NOMO-1 (cell line): ENCODE measurements around the gene MPND.

ENCODE experiments used
- DNase-seq, 2 experiments: peaks; one replicate each; lab custom pipeline; 2025; ENCODE audit not compliant: unreplicated experiment in 2 of 2; lab: John Stamatoyannopoulos, UW

Gene MPND

GRCh38 chr19:4393947-4394590 lies 50.7 kb downstream of the MPND start:
- no peak for DNase-seq

- DNase-seq: no peak
Observed at GRCh38 chr19:4396949-4397783, 53.8 kb downstream of the MPND start.

GRCh38 chr19:4399812-4400134 lies 56.4 kb downstream of the MPND start:
- peak; percentile 20 to 38 for DNase-seq

DNA sequence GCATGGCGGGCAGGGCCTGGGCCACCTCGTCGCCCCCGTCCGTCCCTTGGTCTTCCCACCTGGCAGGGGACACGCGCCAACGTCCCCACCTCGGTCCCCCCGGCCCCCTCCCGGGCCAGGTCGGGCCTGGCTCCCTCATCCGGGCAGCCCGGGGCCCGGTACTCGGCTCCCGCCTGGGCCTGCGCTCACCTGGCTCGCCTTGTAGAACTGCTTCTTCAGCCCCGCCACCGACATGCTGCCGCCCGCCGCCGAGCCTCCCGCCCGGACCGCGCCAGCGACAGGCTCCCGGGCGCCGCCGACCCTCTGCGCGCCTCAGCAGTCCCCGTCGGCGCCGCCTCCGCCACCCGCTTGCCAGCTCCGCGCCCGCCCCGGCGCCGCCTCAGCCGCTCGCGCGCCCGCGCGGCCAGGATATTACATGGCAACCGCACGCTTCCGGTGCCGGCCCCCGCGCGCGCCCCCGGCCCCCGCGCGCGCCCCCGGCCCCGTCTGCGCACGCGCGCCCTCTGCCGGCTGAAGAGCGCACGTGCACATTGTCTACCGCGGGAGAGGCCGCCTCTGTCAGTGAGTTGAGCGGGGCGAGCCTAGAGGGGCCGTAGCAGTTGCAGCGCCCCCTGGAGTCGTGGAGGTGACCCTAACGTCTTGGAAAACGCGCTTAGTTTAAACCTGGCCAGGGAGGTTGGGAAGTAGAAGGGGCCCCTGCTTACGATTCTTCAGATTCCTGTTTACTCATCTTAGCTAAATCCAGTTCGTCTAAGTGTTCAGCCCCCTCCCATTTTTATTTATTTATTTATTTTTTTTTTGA lies 57.0 kb downstream of the MPND start, which contains the start of gene SH3GL1:
Gene SH3GL1, minus strand, starts transcription at position 413 of the 802 bp plus-strand sequence. Its CDS starts 179 bp downstream, at position 234.
- peak; percentile 86 to 92 for DNase-seq

GRCh38 chr19:4401769-4402170 lies 58.4 kb downstream of the MPND start:
- no peak for DNase-seq

DNA sequence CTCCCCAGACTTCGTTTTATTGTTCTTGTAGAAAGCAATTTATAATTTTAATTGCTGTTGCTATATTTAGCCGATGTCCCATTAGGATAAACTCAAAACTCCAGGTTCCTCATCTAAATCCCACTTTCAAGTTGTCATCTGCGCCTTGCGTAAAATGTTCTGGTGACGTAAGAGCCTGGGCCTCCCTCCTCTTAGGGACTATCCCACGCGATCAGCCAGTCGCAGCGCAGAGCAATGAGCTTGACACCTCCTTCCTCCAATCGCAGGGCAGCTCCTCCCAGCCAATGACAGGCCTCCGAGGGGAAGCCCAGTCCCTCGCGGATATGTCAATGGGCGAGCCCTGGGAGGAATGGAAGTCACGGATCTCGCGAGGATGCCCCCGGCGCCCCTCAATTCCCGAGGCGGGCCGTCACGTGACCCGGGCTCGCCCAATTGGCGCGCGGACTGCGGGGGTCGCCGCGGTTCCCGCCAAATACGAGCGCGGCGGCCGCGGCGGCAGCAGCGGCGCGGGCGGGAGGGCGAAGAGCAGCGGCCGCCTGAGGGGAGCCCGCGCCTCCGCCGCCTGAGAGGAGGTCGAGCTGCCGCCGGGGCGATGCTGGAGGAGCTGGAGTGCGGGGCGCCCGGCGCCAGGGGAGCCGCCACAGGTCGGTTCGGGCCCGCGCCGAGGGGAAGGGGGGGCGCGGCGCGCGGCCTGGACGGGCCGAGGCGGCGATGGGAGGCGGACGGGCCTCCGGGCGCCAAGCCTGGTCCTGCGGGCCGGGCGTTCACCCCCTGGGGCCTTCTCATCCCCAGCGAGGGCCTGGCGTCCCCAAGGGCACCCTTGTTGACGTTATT lies 59.0 kb downstream of the MPND start, which contains the start of gene CHAF1A:
Gene CHAF1A, plus strand, starts transcription at position 470 of the 834 bp plus-strand sequence. Its CDS starts 123 bp downstream, at position 593.
- DNase-seq: peak; percentile 99

GRCh38 chr19:4403005-4403761 lies 59.8 kb downstream of the MPND start:
- peak; percentile 7 to 20 for DNase-seq

DNA sequence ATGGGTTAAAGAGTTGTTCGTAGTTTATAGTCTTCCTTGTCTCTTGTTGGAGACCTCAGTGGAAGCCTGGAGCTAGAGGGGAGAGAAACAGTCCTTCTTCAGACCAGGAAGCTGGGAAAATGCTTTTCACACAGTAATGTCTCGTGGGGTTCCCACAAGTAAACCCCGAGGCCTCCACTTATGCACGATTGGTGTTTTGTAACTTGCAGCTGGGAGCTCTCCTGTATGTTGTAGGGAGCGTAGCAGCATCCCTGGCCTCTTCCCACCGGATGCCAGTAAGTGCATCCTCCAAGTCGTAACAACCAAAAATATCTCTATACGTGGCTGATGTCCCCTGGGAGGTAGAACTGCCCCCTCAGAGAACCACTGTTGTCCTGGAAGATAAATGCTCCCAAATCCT lies 62.6 kb downstream of the MPND start:
- no peak for DNase-seq

DNA sequence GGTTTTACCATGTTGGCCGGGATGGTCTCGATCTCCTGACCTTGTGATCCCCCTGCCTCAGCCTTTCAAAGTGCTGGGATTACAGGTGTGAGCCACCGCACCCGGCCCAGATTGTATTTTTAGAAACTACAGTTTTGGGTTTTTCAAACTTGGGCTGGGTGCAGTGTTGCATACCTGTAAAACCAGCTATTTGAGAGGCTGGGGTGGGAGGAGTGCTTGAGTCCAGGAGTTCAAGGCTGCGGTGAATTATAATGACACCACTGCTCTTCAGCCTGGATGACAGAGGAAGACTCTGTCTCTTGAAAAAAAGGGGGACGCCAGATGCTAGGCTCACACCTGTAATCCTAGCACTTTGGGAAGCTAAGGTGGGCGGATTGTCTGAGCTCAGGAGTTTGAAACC lies 63.3 kb downstream of the MPND start:
- no peak for DNase-seq

DNA sequence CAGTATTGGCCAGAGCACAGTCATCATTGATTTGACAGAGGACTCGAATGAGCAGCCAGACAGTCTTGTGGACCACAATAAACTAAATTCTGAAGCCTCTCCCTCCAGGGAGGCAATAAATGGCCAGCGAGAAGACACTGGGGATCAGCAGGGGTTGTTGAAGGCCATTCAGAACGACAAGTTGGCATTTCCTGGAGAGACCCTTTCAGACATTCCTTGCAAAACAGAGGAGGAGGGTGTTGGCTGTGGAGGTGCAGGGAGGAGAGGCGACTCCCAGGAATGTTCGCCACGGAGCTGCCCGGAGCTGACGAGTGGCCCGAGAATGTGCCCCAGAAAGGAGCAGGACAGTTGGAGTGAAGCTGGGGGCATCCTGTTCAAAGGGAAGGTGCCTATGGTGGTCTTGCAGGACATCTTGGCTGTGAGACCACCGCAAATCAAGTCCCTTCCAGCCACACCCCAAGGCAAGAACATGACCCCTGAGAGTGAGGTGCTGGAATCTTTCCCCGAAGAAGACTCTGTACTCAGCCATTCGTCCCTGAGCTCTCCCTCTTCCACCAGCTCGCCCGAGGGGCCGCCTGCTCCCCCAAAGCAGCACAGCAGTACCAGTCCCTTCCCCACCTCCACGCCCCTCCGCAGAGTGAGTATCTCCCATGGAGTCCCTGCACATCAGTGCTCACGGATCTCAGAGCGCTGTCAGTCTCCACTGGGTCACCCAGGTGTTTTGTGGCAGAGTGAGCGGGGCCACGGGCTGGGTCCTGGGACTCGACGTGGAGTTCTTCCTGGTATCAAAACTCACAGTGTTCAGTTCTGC lies 66.0 kb downstream of the MPND start:
- no peak for DNase-seq
